Thyroid gland (tissue), 4 donors: Measurements from ENCODE around the gene KIAA0930. TPM values are rescaled to one million over a fixed set of nuclear protein-coding genes. Genes with fewer than 3 reads are reported as not detected.

Experiments used
- DNase-seq, 2 donors: peaks; one replicate each; pipeline ENCODE4 v3.0.0-alpha.2; 2019
- H3K27ac ChIP-seq, 3 donors: fragments of 200-600 bp; sonication (generic); 1 replicate in 2 of 3; 2 replicates in 1 of 3; pipeline ENCODE4 v1.5.1; 2016 to 2019; ENCODE audit warnings: mild to moderate bottlenecking in 1 of 3, moderate library complexity in 1 of 3
- H3K27me3 ChIP-seq: fragments of 200-600 bp; sonication (generic); one replicate; pipeline ENCODE4 v1.5.1; 2019
- H3K36me3 ChIP-seq, 2 donors: fragments of 200-600 bp; sonication (generic); one replicate each; pipeline ENCODE4 v1.5.1; 2016 to 2019
- H3K4me1 ChIP-seq, 2 donors: fragments of 200-600 bp; sonication (generic); one replicate each; pipeline ENCODE4 v1.5.1; 2017 to 2019
- H3K4me3 ChIP-seq, 3 donors: fragments of 200-600 bp; sonication (generic); replicated peaks in 1 of 3; 1 replicate in 2 of 3; 2 replicates in 1 of 3; pipeline ENCODE4 v1.5.1; 2016; ENCODE audit warnings: mild to moderate bottlenecking in 1 of 3
- H3K9me3 ChIP-seq: fragments of 200-600 bp; sonication (generic); one replicate; pipeline ENCODE4 v1.5.1; 2017
- POLR2A ChIP-seq, 2 donors: fragments of 450-650 bp; IDR thresholded peaks; one replicate each; pipeline ENCODE4 v1.6.1; 2017; ENCODE audit warnings: antibody characterized with exemption in 2 of 2, mild to moderate bottlenecking in 2 of 2, moderate library complexity in 1 of 2
- WGBS, 2 donors: methylation state at CpG; one replicate each; pipeline ENCODE4 v1.1.5; 2017; 5-methylcytosine and 5-hydroxymethylcytosine counted together
- intact Hi-C: fragments of 100-400 bp; cut with DNase I; formaldehyde crosslinking; loops from one replicate; pipeline ENCODE4 v1.15.1; 2023
- total RNA-seq, 4 donors: library from RNA; depleted of rRNA; stranded (reverse); fragments of >200 nt; gene quantifications; one replicate each; pipeline ENCODE4 v1.2.3, GENCODE V29; 2016
- TF ChIP-seq, protein P1 (sequence below), 6 experiments: fragments of 200-600 bp in 3 of 6; fragments of 450-650 bp in 3 of 6; sonication (generic) in 3 of 6; IDR thresholded peaks; one replicate each; pipeline ENCODE4 v1.5.1; 2016 to 2019; ENCODE audit warnings: antibody characterized with exemption in 6 of 6, mild to moderate bottlenecking in 2 of 6, inconsistent platforms in 1 of 6, moderate library complexity in 1 of 6

The KIAA0930 gene
- total RNA-seq, 4 donors from 2014 or later = 21.0 to 42.7 (median 25.0) TPM

DNA sequence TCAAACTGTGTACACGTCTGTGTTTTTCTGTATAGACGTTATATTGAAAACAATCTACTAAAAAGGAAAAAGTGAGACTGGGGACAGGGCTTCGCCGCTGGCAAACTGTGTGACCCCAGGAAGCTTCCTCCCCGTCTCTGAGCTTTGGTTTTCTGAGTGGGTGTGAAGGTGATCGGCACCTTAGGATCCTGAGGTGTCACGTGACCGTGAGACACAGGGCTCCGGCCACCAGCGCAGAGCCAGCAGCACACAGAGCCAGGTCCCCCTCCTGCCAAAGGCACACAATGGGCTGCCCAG is 32.0 kb downstream of the KIAA0930 start:
- intact Hi-C loops = no loop called here
- no peak for DNase-seq
- no peaks in the 10 kb centered on the region for H3K9me3 ChIP-seq
- WGBS, 2 donors = 74 to 80% methylated on average over 10 of the region's 10 CpGs
- no peak overlapping the region for H3K4me3 ChIP-seq
- TF ChIP-seq, protein P1, sequence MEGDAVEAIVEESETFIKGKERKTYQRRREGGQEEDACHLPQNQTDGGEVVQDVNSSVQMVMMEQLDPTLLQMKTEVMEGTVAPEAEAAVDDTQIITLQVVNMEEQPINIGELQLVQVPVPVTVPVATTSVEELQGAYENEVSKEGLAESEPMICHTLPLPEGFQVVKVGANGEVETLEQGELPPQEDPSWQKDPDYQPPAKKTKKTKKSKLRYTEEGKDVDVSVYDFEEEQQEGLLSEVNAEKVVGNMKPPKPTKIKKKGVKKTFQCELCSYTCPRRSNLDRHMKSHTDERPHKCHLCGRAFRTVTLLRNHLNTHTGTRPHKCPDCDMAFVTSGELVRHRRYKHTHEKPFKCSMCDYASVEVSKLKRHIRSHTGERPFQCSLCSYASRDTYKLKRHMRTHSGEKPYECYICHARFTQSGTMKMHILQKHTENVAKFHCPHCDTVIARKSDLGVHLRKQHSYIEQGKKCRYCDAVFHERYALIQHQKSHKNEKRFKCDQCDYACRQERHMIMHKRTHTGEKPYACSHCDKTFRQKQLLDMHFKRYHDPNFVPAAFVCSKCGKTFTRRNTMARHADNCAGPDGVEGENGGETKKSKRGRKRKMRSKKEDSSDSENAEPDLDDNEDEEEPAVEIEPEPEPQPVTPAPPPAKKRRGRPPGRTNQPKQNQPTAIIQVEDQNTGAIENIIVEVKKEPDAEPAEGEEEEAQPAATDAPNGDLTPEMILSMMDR (IDR thresholded peaks at IDR 0.05) = no peak
- no peak for TF ChIP-seq POLR2A (IDR thresholded peaks at IDR 0.05)
- no peak overlapping the region for H3K27ac ChIP-seq
- H3K4me1 ChIP-seq = peaks cover 7 to 17% of the 10 kb centered on the region in 2 donors
- H3K36me3 ChIP-seq = no peaks in the 10 kb centered on the region
- H3K27me3 ChIP-seq = no peaks in the 10 kb centered on the region

DNA sequence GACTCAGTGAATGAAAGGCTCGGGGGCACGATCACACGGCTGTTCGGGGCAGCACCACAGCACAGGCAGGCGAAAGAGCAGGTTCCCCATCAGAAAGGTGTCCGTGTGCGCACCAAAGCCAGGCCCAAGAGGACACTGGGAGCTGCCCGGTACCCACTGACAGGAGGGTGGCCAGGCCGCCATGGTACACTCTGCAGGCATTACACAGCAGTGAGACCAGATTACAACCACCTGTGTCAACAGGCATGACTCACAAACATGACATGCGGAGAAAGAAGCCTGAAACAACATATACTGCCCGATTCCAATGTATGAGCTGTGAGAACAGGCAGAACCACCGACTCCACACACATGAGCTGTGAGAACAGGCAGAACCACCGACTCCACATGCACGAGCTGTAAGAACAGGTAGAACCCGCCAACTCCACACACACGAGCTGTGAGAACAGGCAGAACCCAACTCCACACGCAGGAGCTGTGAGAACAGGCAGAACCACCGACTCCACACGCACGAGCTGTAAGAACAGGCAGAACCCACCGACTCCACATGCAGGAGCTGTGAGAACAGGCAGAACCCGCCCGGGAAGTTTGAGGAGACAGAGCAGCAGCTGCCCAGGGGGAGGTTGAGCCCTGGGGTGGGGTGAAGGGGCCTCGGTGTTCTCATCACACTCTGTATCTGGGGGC is 32.6 kb downstream of the KIAA0930 start:
- no peak for DNase-seq
- Histone ChIP-seq H3K4me1 (peaks cover 7 to 16% of the 10 kb centered on the region in 2 donors), H3K27me3 (no peaks in the 10 kb centered on the region), H3K4me3 (no peak overlapping the region), H3K9me3 (no peaks in the 10 kb centered on the region), H3K36me3 (no peaks in the 10 kb centered on the region), H3K27ac (no peak overlapping the region)
- intact Hi-C loops = no loop called here
- TF ChIP-seq, protein P1 (IDR thresholded peaks at IDR 0.05) = no peak
- WGBS, 2 donors = 86% methylated on average over 20 to 24 of the region's 24 CpGs

DNA sequence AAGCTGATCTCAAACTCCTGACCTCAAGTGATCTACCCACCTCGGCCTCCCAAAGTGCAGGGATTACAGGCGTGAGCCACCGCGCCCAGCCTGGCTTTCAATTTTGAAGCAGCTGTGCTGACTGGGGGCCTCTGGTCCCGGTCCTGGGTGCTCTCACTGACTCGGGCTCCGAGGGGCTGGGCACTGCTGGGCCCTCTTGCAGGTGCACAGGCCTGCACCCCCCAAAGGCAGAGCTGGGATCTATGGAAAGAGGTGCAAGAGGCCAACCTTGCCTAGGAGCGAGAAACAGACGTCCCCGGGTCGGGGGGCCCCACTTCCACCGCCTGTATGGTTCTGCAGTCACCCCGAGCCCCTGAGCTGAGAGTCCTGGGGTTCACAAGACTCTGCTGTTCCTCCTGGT is 33.2 kb downstream of the KIAA0930 start:
- Histone ChIP-seq H3K27ac (no peak overlapping the region), H3K4me1 (peaks cover 7 to 10% of the 10 kb centered on the region in 2 donors), H3K4me3 (no peak overlapping the region), H3K27me3 (no peaks in the 10 kb centered on the region), H3K36me3 (no peaks in the 10 kb centered on the region), H3K9me3 (no peaks in the 10 kb centered on the region)
- DNase-seq = no peak
- 96 to 97% methylated on average over 13 of the region's 13 CpGs for WGBS, 2 donors
- TF ChIP-seq, protein P1 (IDR thresholded peaks at IDR 0.05) = no peak
- no peak for TF ChIP-seq POLR2A (IDR thresholded peaks at IDR 0.05)
- intact Hi-C loops = no loop called here

DNA sequence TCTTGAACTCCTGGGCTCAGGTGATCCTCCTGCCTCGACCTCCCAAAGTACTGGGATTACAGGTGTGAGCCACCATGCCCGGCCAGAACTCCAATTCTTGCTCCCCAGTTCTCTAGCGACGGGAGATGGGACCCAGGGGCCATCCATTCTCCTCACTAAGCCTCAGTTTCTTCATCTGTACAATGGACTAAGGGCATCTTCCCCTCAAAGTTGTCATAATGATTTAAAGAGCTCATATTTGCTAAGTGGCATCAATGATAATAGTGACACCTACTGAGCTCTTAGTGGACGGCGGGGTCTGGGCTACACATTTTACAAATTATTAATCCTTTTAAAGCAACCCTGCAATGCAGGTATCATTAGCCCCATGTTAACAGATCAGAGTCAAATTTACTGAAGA is 34.5 kb downstream of the KIAA0930 start:
- H3K4me3 ChIP-seq = no peak overlapping the region
- H3K4me1 ChIP-seq = peaks cover 0 to 5% of the 10 kb centered on the region in 2 donors
- WGBS, 2 donors = 96 to 98% methylated on average over 6 of the region's 6 CpGs
- DNase-seq = no peak
- H3K36me3 ChIP-seq = no peaks in the 10 kb centered on the region
- no peaks in the 10 kb centered on the region for H3K27me3 ChIP-seq
- H3K27ac ChIP-seq = no peak overlapping the region
- TF ChIP-seq, protein P1 (IDR thresholded peaks at IDR 0.05) = no peak
- no peak for TF ChIP-seq POLR2A (IDR thresholded peaks at IDR 0.05)
- H3K9me3 ChIP-seq = no peaks in the 10 kb centered on the region
- intact Hi-C loops = no loop called here

DNA sequence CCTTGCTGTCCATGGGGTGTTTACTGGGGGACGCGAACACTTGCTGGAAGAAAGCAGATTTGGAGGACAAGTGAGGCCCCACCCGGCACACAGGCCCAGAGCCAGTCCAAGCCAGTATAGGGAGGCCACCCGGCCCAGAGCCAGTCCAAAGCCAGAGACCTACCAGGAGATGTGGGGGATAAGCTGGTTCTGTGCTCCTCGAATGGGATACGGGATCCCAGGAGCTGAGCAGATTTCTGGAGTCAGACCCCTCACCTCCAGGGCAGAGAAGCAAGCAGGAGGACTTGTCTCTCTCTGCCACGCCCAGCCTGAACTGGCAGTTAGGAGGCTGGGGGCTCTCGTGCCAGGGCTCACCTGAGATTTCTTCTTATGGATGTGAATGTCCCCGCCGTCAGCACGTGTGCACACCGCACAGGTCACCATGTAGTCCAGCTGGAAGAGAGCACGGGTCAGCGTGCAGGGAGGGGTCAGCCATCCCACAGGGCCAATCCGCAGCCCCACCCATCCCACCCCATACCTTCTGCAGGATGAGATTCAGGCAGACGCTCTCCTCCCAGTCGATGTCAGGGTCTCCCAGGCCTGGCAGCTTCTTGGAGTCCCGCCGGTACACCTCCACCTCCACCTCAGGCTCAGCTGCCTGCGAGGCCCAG is 35.3 kb downstream of the KIAA0930 start:
- Histone ChIP-seq H3K4me3 (no peak overlapping the region), H3K36me3 (peaks cover 0 to 5% of the 10 kb centered on the region in 2 donors), H3K27me3 (no peaks in the 10 kb centered on the region), H3K27ac (no peak overlapping the region), H3K4me1 (peaks cover 0 to 5% of the 10 kb centered on the region in 2 donors), H3K9me3 (no peaks in the 10 kb centered on the region)
- 85 to 89% methylated on average over 8 to 15 of the region's 20 CpGs for whole genome bisulfite sequencing, 2 donors
- DNase-seq = no peak
- intact Hi-C loops = no loop called here
- TF ChIP-seq POLR2A (IDR thresholded peaks at IDR 0.05) = no peak
- TF ChIP-seq, protein P1 (IDR thresholded peaks at IDR 0.05) = no peak
